Smooth muscle cell (in vitro differentiated cells): ENCODE results near the gene SND1. TPM values are rescaled to one million over a fixed set of nuclear protein-coding genes. Genes with fewer than 3 reads are reported as not detected.

ENCODE experiments used
- DNase-seq: peaks from one replicate; lab custom pipeline; 2025; ENCODE audit not compliant: unreplicated experiment; lab: John Stamatoyannopoulos, UW
- H2AFZ ChIP-seq: fragments of 200-600 bp; sonication (generic); 2 replicates; pipeline ENCODE4 v1.6.0; 2016; ENCODE audit warnings: antibody characterized with exemption, low read depth, mild to moderate bottlenecking
- H3F3A ChIP-seq: fragments of 200-600 bp; sonication (generic); 2 replicates; pipeline ENCODE4 v1.6.0; 2017; ENCODE audit warnings: antibody characterized with exemption, low read depth
- H3K27ac ChIP-seq: fragments of 200-600 bp; sonication (generic); 2 replicates; pipeline ENCODE4 v1.5.1; 2016; ENCODE audit warnings: low read depth, mild to moderate bottlenecking
- H3K27me3 ChIP-seq: fragments of 200-600 bp; sonication (generic); 2 replicates; pipeline ENCODE4 v1.6.1; 2016; ENCODE audit warnings: low read depth, mild to moderate bottlenecking
- H3K36me3 ChIP-seq: fragments of 200-600 bp; sonication (generic); 2 replicates; pipeline ENCODE4 v1.5.1; 2016; ENCODE audit warnings: low read depth
- H3K4me1 ChIP-seq: fragments of 200-600 bp; sonication (generic); 2 replicates; pipeline ENCODE4 v1.5.1; 2016; ENCODE audit warnings: low read depth
- H3K4me2 ChIP-seq: fragments of 200-600 bp; sonication (generic); 2 replicates; pipeline ENCODE4 v1.6.0; 2016; ENCODE audit warnings: mild to moderate bottlenecking
- H3K4me3 ChIP-seq: fragments of 200-600 bp; sonication (generic); 2 replicates; pipeline ENCODE4 v1.5.1; 2016; ENCODE audit warnings: mild to moderate bottlenecking
- H3K79me2 ChIP-seq: fragments of 200-600 bp; sonication (generic); 2 replicates; pipeline ENCODE4 v1.6.0; 2016; ENCODE audit warnings: low read depth, mild to moderate bottlenecking
- H3K9ac ChIP-seq: fragments of 200-600 bp; sonication (generic); 2 replicates; pipeline ENCODE4 v1.6.0; 2016; ENCODE audit warnings: low read depth
- H3K9me3 ChIP-seq: fragments of 200-600 bp; sonication (generic); replicated peaks from 2 replicates; pipeline ENCODE4 v1.5.1; 2016; ENCODE audit warnings: low read depth
- H4K20me1 ChIP-seq: fragments of 200-600 bp; sonication (generic); 2 replicates; pipeline ENCODE4 v1.6.0; 2016; ENCODE audit warnings: low read depth
- WGBS: methylation state at CpG from one replicate; pipeline ENCODE4 v1.1.7; 2016; ENCODE audit warnings: low lambda C conversion rate; 5-methylcytosine and 5-hydroxymethylcytosine counted together
- polyA plus RNA-seq: library from polyadenylated mRNA; unstranded; fragments of >200 nt; fragmentation: Nextera tagmentation; extraction: Ambion mirVana; gene quantifications from 2 replicates; pipeline ENCODE4 v1.2.1, GENCODE V29; 2016
- total RNA-seq: library from RNA; depleted of rRNA; stranded (reverse); fragments of >200 nt; gene quantifications from 2 replicates; pipeline ENCODE4 v1.2.3, GENCODE V29; 2014
- TF ChIP-seq, protein P1 (sequence below): fragments of 200-600 bp; sonication (generic); IDR thresholded peaks from 2 replicates; pipeline ENCODE4 v1.5.1; 2017; ENCODE audit warnings: borderline replicate concordance, mild to moderate bottlenecking, antibody characterized with exemption; ENCODE audit not compliant: insufficient read depth, poor library complexity, severe bottlenecking

SND1 gene
- total and polyA plus RNA-seq, 2 experiments from 2014 or later: 129 to 136 TPM

DNA sequence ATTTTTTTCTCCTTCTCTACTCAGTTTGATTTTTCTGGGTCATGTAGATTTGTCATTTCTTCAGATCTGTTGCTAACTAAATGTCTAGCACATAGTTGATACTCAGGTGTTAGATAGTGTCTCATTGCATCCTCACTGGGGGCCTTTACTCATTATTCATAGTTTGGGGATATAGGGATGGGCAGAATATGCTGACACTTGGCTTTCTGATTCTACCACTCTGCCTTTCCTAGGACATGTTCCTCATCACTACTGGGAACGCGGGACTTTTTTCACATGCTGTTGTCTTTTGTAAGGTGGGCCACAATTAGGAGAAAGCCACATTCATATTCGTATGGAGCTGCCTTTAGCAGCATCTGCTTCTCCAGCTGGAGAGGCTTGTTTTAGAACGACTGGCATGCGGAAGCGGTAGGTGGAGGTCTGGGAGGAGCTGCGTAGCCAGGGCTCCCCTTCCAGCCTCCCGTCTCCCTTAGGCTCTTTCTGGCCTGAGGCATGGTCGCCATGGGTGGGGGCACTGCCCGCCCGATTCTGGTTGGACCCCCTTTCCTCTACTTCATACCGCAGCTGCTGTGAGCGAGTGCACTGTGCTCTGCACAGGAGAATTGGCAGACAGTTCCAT lies 78.8 kb downstream of the SND1 start:
- no peaks in the 10 kb centered on the region for H3K9me3 ChIP-seq
- H3K79me2 ChIP-seq: peaks cover 20% of the 10 kb centered on the region
- H3K4me2 ChIP-seq: no peak overlapping the region
- H3K36me3 ChIP-seq: no peaks in the 10 kb centered on the region
- DNase-seq: no peak
- H3F3A ChIP-seq: no peaks in the 10 kb centered on the region
- no peaks in the 10 kb centered on the region for H3K4me1 ChIP-seq
- no peak overlapping the region for H2AFZ ChIP-seq
- WGBS: 92% methylated on average over 13 of the region's 13 CpGs
- H4K20me1 ChIP-seq: peaks cover 100% of the 10 kb centered on the region
- TF ChIP-seq, protein P1, sequence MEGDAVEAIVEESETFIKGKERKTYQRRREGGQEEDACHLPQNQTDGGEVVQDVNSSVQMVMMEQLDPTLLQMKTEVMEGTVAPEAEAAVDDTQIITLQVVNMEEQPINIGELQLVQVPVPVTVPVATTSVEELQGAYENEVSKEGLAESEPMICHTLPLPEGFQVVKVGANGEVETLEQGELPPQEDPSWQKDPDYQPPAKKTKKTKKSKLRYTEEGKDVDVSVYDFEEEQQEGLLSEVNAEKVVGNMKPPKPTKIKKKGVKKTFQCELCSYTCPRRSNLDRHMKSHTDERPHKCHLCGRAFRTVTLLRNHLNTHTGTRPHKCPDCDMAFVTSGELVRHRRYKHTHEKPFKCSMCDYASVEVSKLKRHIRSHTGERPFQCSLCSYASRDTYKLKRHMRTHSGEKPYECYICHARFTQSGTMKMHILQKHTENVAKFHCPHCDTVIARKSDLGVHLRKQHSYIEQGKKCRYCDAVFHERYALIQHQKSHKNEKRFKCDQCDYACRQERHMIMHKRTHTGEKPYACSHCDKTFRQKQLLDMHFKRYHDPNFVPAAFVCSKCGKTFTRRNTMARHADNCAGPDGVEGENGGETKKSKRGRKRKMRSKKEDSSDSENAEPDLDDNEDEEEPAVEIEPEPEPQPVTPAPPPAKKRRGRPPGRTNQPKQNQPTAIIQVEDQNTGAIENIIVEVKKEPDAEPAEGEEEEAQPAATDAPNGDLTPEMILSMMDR: no peak
- no peak overlapping the region for H3K27ac ChIP-seq
- no peak overlapping the region for H3K4me3 ChIP-seq
- no peak overlapping the region for H3K9ac ChIP-seq
- no peaks in the 10 kb centered on the region for H3K27me3 ChIP-seq

DNA sequence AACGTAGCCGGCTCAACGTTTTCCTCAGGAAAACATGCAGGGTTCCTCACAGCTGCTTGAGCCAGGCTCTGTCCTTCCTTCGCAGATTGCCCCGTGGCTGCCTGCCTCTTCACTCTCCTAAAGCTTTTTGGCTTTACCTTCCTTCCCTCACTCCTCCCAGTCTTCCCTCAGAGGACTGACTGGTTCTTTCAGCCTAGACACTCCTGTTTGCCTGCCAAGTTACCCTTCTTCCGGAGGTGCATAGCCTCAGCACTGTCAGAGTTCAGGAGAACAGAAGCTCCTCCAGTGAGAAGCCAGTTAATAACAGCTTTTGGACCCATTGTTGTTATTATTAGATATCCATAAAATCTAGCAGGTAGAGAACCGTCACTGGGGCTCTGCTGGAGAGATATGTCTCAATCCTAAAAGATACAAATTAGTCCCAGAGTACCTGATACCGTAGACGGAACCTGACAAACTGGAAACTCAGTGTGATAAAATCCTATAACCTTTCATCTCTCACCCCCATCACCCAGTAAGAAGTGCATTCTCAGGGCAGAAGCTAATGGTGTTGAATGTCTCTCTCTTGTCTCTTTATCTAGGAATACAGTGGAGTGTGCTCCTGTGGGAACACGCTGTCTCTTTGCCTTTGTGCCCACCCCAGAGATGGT lies 79.6 kb downstream of the SND1 start:
- Histone ChIP-seq H3K27me3 (no peaks in the 10 kb centered on the region), H3K4me1 (no peaks in the 10 kb centered on the region), H3K4me3 (no peak overlapping the region), H3K9me3 (no peaks in the 10 kb centered on the region), H3K9ac (no peak overlapping the region), H4K20me1 (peaks cover 100% of the 10 kb centered on the region), H3K36me3 (peaks cover 6% of the 10 kb centered on the region), H3K27ac (no peak overlapping the region), H2AFZ (no peak overlapping the region), H3K4me2 (no peak overlapping the region), H3F3A (no peaks in the 10 kb centered on the region), H3K79me2 (peaks cover 28% of the 10 kb centered on the region)
- TF ChIP-seq, protein P1: no peak
- DNase-seq: no peak
- 84% methylated on average over 10 of the region's 10 CpGs for WGBS

DNA sequence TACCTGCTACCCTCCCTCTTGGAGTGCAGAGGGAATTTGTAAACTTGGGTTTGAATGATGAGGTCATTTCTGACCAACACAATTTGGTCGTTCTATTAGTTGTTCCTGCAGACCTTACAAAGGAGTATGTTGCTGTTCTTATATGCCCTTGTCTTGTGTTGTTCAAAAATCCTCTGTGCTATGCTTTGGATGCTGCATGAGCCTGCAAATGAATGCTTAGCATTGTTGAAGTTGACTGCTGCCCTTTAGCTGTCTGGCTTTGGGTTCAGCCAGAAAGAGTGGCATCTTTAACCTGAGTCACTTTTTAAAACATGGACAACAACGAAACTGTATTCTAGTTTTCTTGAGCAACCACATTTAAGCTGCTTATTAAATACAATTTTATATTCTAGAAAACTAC lies 80.3 kb downstream of the SND1 start:
- WGBS: 92% methylated on average over 2 of the region's 2 CpGs

More for the DNA sequence above, 80.3 kb downstream of the SND1 start:
- DNase-seq: no peak
- no peaks in the 10 kb centered on the region for H3F3A ChIP-seq
- H3K27ac ChIP-seq: no peak overlapping the region
- H3K79me2 ChIP-seq: peaks cover 29% of the 10 kb centered on the region
- peaks cover 10% of the 10 kb centered on the region for H3K36me3 ChIP-seq
- no peak overlapping the region for H3K9ac ChIP-seq
- H3K9me3 ChIP-seq: no peaks in the 10 kb centered on the region
- H4K20me1 ChIP-seq: peaks cover 100% of the 10 kb centered on the region
- H3K4me1 ChIP-seq: no peaks in the 10 kb centered on the region
- TF ChIP-seq, protein P1: no peak
- no peaks in the 10 kb centered on the region for H3K27me3 ChIP-seq
- no peak overlapping the region for H2AFZ ChIP-seq
- no peak overlapping the region for H3K4me3 ChIP-seq
- H3K4me2 ChIP-seq: no peak overlapping the region
